Measurements from ENCODE around the gene MRPL20. TPM values are rescaled to one million over a fixed set of nuclear protein-coding genes. Genes with fewer than 3 reads are reported as not detected.

The MRPL20 gene
- total and polyA plus RNA-seq, 9 of the 15 experiments (the other 6 are each of a cell fraction or from before 2014, with no cell fraction given) = 180 to 671 (median 229) TPM

- H2AFZ ChIP-seq (ENCODE audit: low read depth, low read length) = no peak overlapping the region
- ATAC-seq (no peak), DNase-seq (ENCODE audit: extremely low read depth in 1 of 4, low spot score in 3 of 4) (no peak), FAIRE-seq (no peak)
- no peaks in the 10 kb centered on the region for H3K9me3 ChIP-seq (replicated peaks; ENCODE audit: control insufficient read depth, insufficient read depth, low read depth, low read length)
- peaks cover 6% of the 10 kb centered on the region for H3K9me1 ChIP-seq (ENCODE audit: control insufficient read depth, insufficient read depth, low read length)
- H3K4me3 ChIP-seq = peak overlapping the region; percentile 100
- no peak overlapping the region for H3K27ac ChIP-seq (ENCODE audit: extremely low read depth, low read depth, low read length)
- H4K20me1 ChIP-seq (replicated peaks; ENCODE audit: control insufficient read depth, insufficient read depth, low read length) = peaks cover 7% of the 10 kb centered on the region; the same call in 1 of the 2 replicates
- no peak overlapping the region for H3K4me2 ChIP-seq (ENCODE audit: insufficient read depth, low read length)
- H3K9ac ChIP-seq (ENCODE audit: insufficient read depth in 1 of 2, low read depth in 2 of 2, low read length in 2 of 2) = peak overlapping the region in 1 of 2 experiments; percentile 99; a peak in 3 of 4 replicates
- ChIA-PET CTCF (ENCODE audit: low intra/inter-chr PET ratio) (no interaction called here), POLR2A (interaction anchor here (0.6 to 1.8 kb wide), 6 partner anchors 15 to 866 kb away, joined by 3 to 6 read pairs (median 4); partner anchors contain the start of gene MRPL20)
- 93% methylated on average over 26 of the region's 26 CpGs for WGBS (ENCODE audit: insufficient coverage, low coverage, missing lambda C conversion rate)
- in situ Hi-C loops (cut with MboI) = no loop called here
- H3K27me3 ChIP-seq (ENCODE audit: control insufficient read depth in 2 of 2, insufficient read depth in 2 of 2, low read length in 2 of 2) = no peaks in the 10 kb centered on the region
- peaks cover 16 to 59% of the 10 kb centered on the region in 2 experiments for H3K4me1 ChIP-seq (replicated peaks in 1 of 2; ENCODE audit: control insufficient read depth in 2 of 2, insufficient read depth in 2 of 2, low read length in 2 of 2)
- H3K79me2 ChIP-seq (ENCODE audit: control insufficient read depth, insufficient read depth, low read length) = peaks cover 31% of the 10 kb centered on the region
- TF ChIP-seq RBFOX2 (IDR thresholded peaks at IDR 0.05; ENCODE audit: low read depth, low read length) = peak; percentile 50
- TF ChIP-seq POLR2AphosphoS5 (IDR thresholded peaks at IDR 0.05; ENCODE audit: control insufficient read depth, insufficient read depth, low read depth, low read length) = no peak
- intact Hi-C loops (cut with micrococcal nuclease) = loop anchor here (2.0 to 10.0 kb wide), 2 partner anchors 22 to 132 kb away; no protein-coding TSS in a partner anchor
- BruUV-seq (replicated peaks) = no TSS peak
- peaks cover 26% of the 10 kb centered on the region for H3K36me3 ChIP-seq (ENCODE audit: control insufficient read depth, insufficient read depth, low read length)
Observed at GRCh38 chr1:1373051-1373814, 33.9 kb downstream of the MRPL20 start.
